HepG2 (cell line): ENCODE results near the gene CXCL10. TPM values are rescaled to one million over a fixed set of nuclear protein-coding genes. Genes with fewer than 3 reads are reported as not detected.

Experiments
- ATAC-seq: fragments of 200-7000 bp; cut with Tn5 transposase; 3 replicates; pipeline ENCODE4 v1.9.1; 2020; ENCODE audit warnings: mild to moderate bottlenecking, moderate library complexity
- BruUV-seq: library from RNA; stranded (reverse); fragments of 400-500 nt; replicated peaks from 2 replicates; lab custom pipeline; 2021; lab: Mats Ljungman, UMichigan
- CTCF ChIA-PET: fragments of 300-600 bp; formaldehyde crosslinking; extraction: SDS; loops from one replicate; lab custom pipeline; 2021; ENCODE audit warnings: low total read pairs, inconsistent platforms, low intra/inter-chr PET ratio; lab: Yijun Ruan, JAX
- POLR2A ChIA-PET: fragments of 350-600 bp; sonication (Branson Sonifier 250); formaldehyde crosslinking; loops from one replicate; lab custom pipeline; 2020; ENCODE audit warnings: antibody characterized with exemption, inconsistent platforms; lab: Yijun Ruan, JAX
- DNase-seq: peaks from one replicate; pipeline ENCODE4 v3.0.0-alpha.2; 2015; ENCODE audit warnings: low spot score
- FAIRE-seq: peaks from 3 replicates; lab custom pipeline; 2011; peaks lifted over from hg19 to GRCh38; lab: Jason Lieb, UNC
- H2AFZ ChIP-seq: one replicate; pipeline ENCODE4 v1.6.1; 2011; ENCODE audit warnings: low read length, inconsistent platforms
- H3K27ac ChIP-seq: fragments of 300-600 bp; 3 replicates; pipeline ENCODE4 v1.8.0; 2011; ENCODE audit warnings: mixed run types, mild to moderate bottlenecking, mixed read lengths, low read length, inconsistent platforms; ENCODE audit not compliant: insufficient read depth; ENCODE audit errors: extremely low read length
- H3K27me3 ChIP-seq, 2 experiments: fragments of 200-600 bp in 1 of 2; 2 replicates in 1 of 2; 3 replicates in 1 of 2; pipeline versions ENCODE4 v1.6.0 to v1.8.0; 2011; ENCODE audit warnings: low read length in 2 of 2, mild to moderate bottlenecking in 2 of 2, moderate library complexity in 2 of 2, inconsistent platforms in 1 of 2; ENCODE audit not compliant: insufficient read depth in 2 of 2, control insufficient read depth in 1 of 2
- H3K36me3 ChIP-seq, 2 experiments: fragments of 200-600 bp in 1 of 2; replicated peaks in 1 of 2; 2 replicates in 1 of 2; 3 replicates in 1 of 2; pipeline versions ENCODE4 v1.5.1 to v1.8.0; 2011; ENCODE audit warnings: low read length in 2 of 2, inconsistent platforms in 1 of 2; ENCODE audit not compliant: insufficient read depth in 2 of 2, control insufficient read depth in 1 of 2
- H3K4me1 ChIP-seq: 2 replicates; pipeline ENCODE4 v1.5.1; 2012; ENCODE audit warnings: low read length, inconsistent platforms; ENCODE audit not compliant: insufficient read depth
- H3K4me2 ChIP-seq: 2 replicates; pipeline ENCODE4 v1.6.0; 2011; ENCODE audit warnings: low read depth, low read length, inconsistent platforms
- H3K4me3 ChIP-seq, 3 experiments: fragments of 200-600 bp in 1 of 3; sonication (generic), shearing (Covaris generic) in 1 of 3; replicated peaks in 1 of 3; 2 replicates each; pipeline ENCODE4 v1.5.1; 2011 to 2016; ENCODE audit warnings: low read length in 3 of 3, inconsistent platforms in 2 of 3, low read depth in 2 of 3, mild to moderate bottlenecking in 2 of 3, control low read depth in 1 of 3, mixed read lengths in 1 of 3; ENCODE audit not compliant: insufficient read depth in 1 of 3
- H3K79me2 ChIP-seq: one replicate; pipeline ENCODE4 v1.6.1; 2011; ENCODE audit warnings: low read length, inconsistent platforms; ENCODE audit not compliant: insufficient read depth
- H3K9ac ChIP-seq: 2 replicates; pipeline ENCODE4 v1.6.0; 2011; ENCODE audit warnings: mild to moderate bottlenecking, low read depth, low read length, inconsistent platforms; ENCODE audit not compliant: insufficient read depth
- H3K9me3 ChIP-seq: 2 replicates; pipeline ENCODE4 v1.5.1; 2012; ENCODE audit warnings: mild to moderate bottlenecking, low read length
- H4K20me1 ChIP-seq: 2 replicates; pipeline ENCODE4 v1.6.0; 2011; ENCODE audit warnings: inconsistent platforms, mild to moderate bottlenecking, low read length, moderate library complexity; ENCODE audit not compliant: insufficient read depth
- CBX1 ChIP-seq: IDR thresholded peaks from one replicate; pipeline ENCODE4 v1.6.1; 2016; ENCODE audit warnings: antibody characterized with exemption, low read depth
- CCDC6 ChIP-seq: sonication (generic); formaldehyde crosslinking; IDR thresholded peaks from 2 replicates; pipeline ENCODE4 v1.8.1; 2022; ENCODE audit warnings: mild to moderate bottlenecking, missing genetic modification reagents, moderate library complexity
- KDM3A ChIP-seq: IDR thresholded peaks from 2 replicates; pipeline ENCODE4 v1.6.1; 2018; ENCODE audit warnings: low read depth, missing compliant biosample characterization
- MBD4 ChIP-seq: IDR thresholded peaks from 2 replicates; pipeline ENCODE4 v1.6.1; 2012; ENCODE audit warnings: low read length, inconsistent platforms, borderline replicate concordance
- MTA1 ChIP-seq: sonication (generic); formaldehyde crosslinking; IDR thresholded peaks from 2 replicates; pipeline ENCODE4 v1.4.0; 2020; ENCODE audit warnings: missing genetic modification reagents, mild to moderate bottlenecking, borderline replicate concordance
- MTF1 ChIP-seq: sonication (generic); formaldehyde crosslinking; IDR thresholded peaks from 2 replicates; pipeline ENCODE4 v1.5.0; 2020; ENCODE audit warnings: missing genetic modification reagents
- PAWR ChIP-seq: sonication (generic); formaldehyde crosslinking; IDR thresholded peaks from 2 replicates; pipeline ENCODE4 v1.4.0; 2020; ENCODE audit warnings: missing genetic modification reagents, mild to moderate bottlenecking, borderline replicate concordance
- SALL2 ChIP-seq: sonication (generic); formaldehyde crosslinking; IDR thresholded peaks from 2 replicates; pipeline ENCODE4 v1.8.1; 2023; ENCODE audit warnings: mild to moderate bottlenecking, missing genetic modification reagents, inconsistent platforms
- SETDB1 ChIP-seq: sonication (generic); formaldehyde crosslinking; IDR thresholded peaks from 2 replicates; pipeline ENCODE4 v1.5.1; 2020; ENCODE audit warnings: missing genetic modification reagents, mild to moderate bottlenecking, borderline replicate concordance
- SP4 ChIP-seq: sonication (generic); formaldehyde crosslinking; IDR thresholded peaks from 2 replicates; pipeline ENCODE4 v1.8.1; 2023; ENCODE audit warnings: mild to moderate bottlenecking, missing genetic modification reagents
- TCF7L2 ChIP-seq: IDR thresholded peaks from 2 replicates; pipeline ENCODE4 v1.6.1; 2011; ENCODE audit warnings: mild to moderate bottlenecking, low read depth, low read length, moderate library complexity
- YY1 ChIP-seq: IDR thresholded peaks from 2 replicates; pipeline ENCODE4 v1.6.1; 2011; ENCODE audit warnings: low read length, low read depth, moderate library complexity, mild to moderate bottlenecking; ENCODE audit not compliant: insufficient read depth, insufficient replicate concordance
- ZNF644 ChIP-seq: IDR thresholded peaks from 2 replicates; pipeline ENCODE4 v1.6.1; 2016; ENCODE audit warnings: low read depth
- ZSCAN30 ChIP-seq: sonication (generic); formaldehyde crosslinking; IDR thresholded peaks from 2 replicates; pipeline ENCODE4 v1.5.0; 2020; ENCODE audit warnings: mild to moderate bottlenecking, missing genetic modification reagents
- WGBS: methylation state at CpG from one replicate; pipeline ENCODE4 v1.1.6; 2017; ENCODE audit warnings: low lambda C conversion rate; 5-methylcytosine and 5-hydroxymethylcytosine counted together
- in situ Hi-C: cut with HindIII; loops from 2 replicates; pipeline ENCODE4 v1.10.0; 2017; ENCODE audit warnings: low pct_unique_long_range_greater_than_20kb; ENCODE audit not compliant: extremely low pct_ligation_motif_present
- intact Hi-C: fragments of 100-400 bp; cut with micrococcal nuclease; formaldehyde crosslinking; loops from one replicate; pipeline ENCODE4 v1.10.0; 2022; ENCODE audit not compliant: unreplicated experiment
- polyA plus RNA-seq, 8 experiments: library from polyadenylated mRNA; depleted of rRNA in 3 of 8; stranded (reverse) in 7 of 8; unstranded in 1 of 8; fragments of >200 nt; fragmentation: Illumina TruSeq in 4 of 8; extraction: Trizol in 4 of 8; gene quantifications; 2 replicates each; pipeline versions ENCODE4 v1.2.1 to v1.2.3, GENCODE V29; 2011 to 2016; ENCODE audit warnings: low read depth in 4 of 8, missing spikeins in 1 of 8, mixed read lengths in 1 of 8; ENCODE audit not compliant: insufficient read depth in 1 of 8
- total RNA-seq, 5 experiments: library from RNA; depleted of rRNA; stranded (reverse); fragments of >200 nt; fragmentation: Illumina TruSeq; extraction: Trizol; gene quantifications; 2 replicates each; pipeline ENCODE4 v1.2.3, GENCODE V29; 2016; ENCODE audit warnings: low read depth in 1 of 5
- TF ChIP-seq, protein P1 (sequence below): fragments of 450-650 bp; IDR thresholded peaks from 2 replicates; pipeline ENCODE4 v1.6.1; 2016
- TF ChIP-seq, protein P2 (sequence below): sonication (generic); formaldehyde crosslinking; IDR thresholded peaks from 2 replicates; pipeline ENCODE4 v1.4.0; 2020; ENCODE audit warnings: missing genetic modification reagents
- TF ChIP-seq, protein P3 (sequence below): sonication (generic); formaldehyde crosslinking; IDR thresholded peaks from 2 replicates; pipeline ENCODE4 v1.5.1; 2020; ENCODE audit warnings: missing genetic modification reagents, mild to moderate bottlenecking, borderline replicate concordance
- TF ChIP-seq, protein P4 (sequence below): sonication (generic); formaldehyde crosslinking; IDR thresholded peaks from 2 replicates; pipeline ENCODE4 v1.5.0; 2020; ENCODE audit warnings: missing genetic modification reagents

Gene CXCL10
- total and polyA plus RNA-seq, 2 of the 13 experiments (the other 11 are each of a cell fraction or from before 2014, with no cell fraction given): not detected

GRCh38 chr4:75997946-75998345 lies 25.4 kb downstream of the CXCL10 start (continued):
- TF ChIP-seq ZSCAN30: no peak
- no peak for TF ChIP-seq MBD4
- TF ChIP-seq, protein P1, sequence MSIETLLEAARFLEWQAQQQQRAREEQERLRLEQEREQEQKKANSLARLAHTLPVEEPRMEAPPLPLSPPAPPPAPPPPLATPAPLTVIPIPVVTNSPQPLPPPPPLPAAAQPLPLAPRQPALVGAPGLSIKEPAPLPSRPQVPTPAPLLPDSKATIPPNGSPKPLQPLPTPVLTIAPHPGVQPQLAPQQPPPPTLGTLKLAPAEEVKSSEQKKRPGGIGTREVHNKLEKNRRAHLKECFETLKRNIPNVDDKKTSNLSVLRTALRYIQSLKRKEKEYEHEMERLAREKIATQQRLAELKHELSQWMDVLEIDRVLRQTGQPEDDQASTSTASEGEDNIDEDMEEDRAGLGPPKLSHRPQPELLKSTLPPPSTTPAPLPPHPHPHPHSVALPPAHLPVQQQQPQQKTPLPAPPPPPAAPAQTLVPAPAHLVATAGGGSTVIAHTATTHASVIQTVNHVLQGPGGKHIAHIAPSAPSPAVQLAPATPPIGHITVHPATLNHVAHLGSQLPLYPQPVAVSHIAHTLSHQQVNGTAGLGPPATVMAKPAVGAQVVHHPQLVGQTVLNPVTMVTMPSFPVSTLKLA: no peak
- TF ChIP-seq PAWR (CRISPR knock-in tag): no peak
- no peak for TF ChIP-seq TCF7L2

GRCh38 chr4:75997081-75997480 lies 26.2 kb downstream of the CXCL10 start:
- DNase-seq (no peak), ATAC-seq (no peak), FAIRE-seq (no peak)
- no TSS peak for BruUV-seq
- intact Hi-C loops (loop anchor here (5.0 kb wide), 1 partner anchor 80 kb away; no protein-coding TSS in a partner anchor), in situ Hi-C loops (loop anchor here (5.0 kb wide), 1 partner anchor 70 kb away; no protein-coding TSS in a partner anchor)
- ChIA-PET POLR2A (no interaction called here), CTCF (interaction anchor here (2.4 kb wide), 1 partner anchor 71 kb away, joined by 36 read pairs; no protein-coding TSS in a partner anchor)
- Histone ChIP-seq H3K27me3 (no peaks in the 10 kb centered on the region), H3K27ac (no peak overlapping the region), H3K4me3 (no peak overlapping the region), H3K79me2 (no peaks in the 10 kb centered on the region), H3K36me3 (no peaks in the 10 kb centered on the region), H2AFZ (no peak overlapping the region), H3K9me3 (no peaks in the 10 kb centered on the region), H3K4me1 (no peaks in the 10 kb centered on the region), H3K4me2 (no peak overlapping the region), H4K20me1 (no peaks in the 10 kb centered on the region), H3K9ac (no peak overlapping the region)
- TF ChIP-seq CCDC6 (CRISPR knock-in tag) (no peak), MTA1 (CRISPR knock-in tag) (no peak), CBX1 (no peak), YY1 (no peak), SETDB1 (CRISPR knock-in tag) (no peak), MTF1 (CRISPR knock-in tag) (no peak), SALL2 (no peak), ZNF644 (CRISPR knock-in tag) (no peak), SP4 (no peak), KDM3A (CRISPR knock-in tag) (no peak)
- TF ChIP-seq, protein P2, sequence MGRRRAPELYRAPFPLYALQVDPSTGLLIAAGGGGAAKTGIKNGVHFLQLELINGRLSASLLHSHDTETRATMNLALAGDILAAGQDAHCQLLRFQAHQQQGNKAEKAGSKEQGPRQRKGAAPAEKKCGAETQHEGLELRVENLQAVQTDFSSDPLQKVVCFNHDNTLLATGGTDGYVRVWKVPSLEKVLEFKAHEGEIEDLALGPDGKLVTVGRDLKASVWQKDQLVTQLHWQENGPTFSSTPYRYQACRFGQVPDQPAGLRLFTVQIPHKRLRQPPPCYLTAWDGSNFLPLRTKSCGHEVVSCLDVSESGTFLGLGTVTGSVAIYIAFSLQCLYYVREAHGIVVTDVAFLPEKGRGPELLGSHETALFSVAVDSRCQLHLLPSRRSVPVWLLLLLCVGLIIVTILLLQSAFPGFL (CRISPR knock-in tag): no peak
- TF ChIP-seq, protein P3, sequence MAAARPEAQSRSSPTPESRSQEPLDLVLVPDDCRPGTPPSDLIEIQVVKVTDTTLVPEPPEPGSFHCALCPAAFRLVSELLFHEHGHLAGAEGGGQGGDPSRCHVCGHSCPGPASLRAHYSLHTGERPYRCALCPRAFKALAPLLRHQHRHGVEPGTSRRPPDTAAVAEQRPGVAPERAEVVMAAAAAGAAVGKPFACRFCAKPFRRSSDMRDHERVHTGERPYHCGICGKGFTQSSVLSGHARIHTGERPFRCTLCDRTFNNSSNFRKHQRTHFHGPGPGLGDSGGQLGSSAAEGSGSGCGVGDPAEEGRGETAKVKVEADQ (CRISPR knock-in tag): no peak
- TF ChIP-seq, protein P4, sequence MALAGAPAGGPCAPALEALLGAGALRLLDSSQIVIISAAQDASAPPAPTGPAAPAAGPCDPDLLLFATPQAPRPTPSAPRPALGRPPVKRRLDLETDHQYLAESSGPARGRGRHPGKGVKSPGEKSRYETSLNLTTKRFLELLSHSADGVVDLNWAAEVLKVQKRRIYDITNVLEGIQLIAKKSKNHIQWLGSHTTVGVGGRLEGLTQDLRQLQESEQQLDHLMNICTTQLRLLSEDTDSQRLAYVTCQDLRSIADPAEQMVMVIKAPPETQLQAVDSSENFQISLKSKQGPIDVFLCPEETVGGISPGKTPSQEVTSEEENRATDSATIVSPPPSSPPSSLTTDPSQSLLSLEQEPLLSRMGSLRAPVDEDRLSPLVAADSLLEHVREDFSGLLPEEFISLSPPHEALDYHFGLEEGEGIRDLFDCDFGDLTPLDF (CRISPR knock-in tag): no peak
- 3% methylated on average over 1 of the region's 1 CpG for WGBS
